Fibroblast of peridontal ligament (primary cell): ENCODE measurements around the gene SKA2.
"Not testable (repeated sequence)": the region's sequence is repeated elsewhere in the genome, so short reads cannot be mapped to it uniquely, and the experiment has no call there.

ENCODE experiments used
- DNase-seq: peaks from one replicate; pipeline ENCODE4 v3.0.0-alpha.2; 2010; ENCODE audit errors: extremely low read depth

The SKA2 gene

GRCh38 chr17:59151591-59151990 is 3.4 kb downstream of the SKA2 start:
- peak; percentile 43 for DNase-seq

- peak; percentile 54 for DNase-seq
These were observed 4.0 kb downstream of the SKA2 start for GRCh38 chr17:59151006-59151405.

GRCh38 chr17:59149841-59150511 is 5.0 kb downstream of the SKA2 start:
- DNase-seq = no peak

- DNase-seq = peak; percentile 54
These were observed 5.9 kb downstream of the SKA2 start for GRCh38 chr17:59149051-59149450.

GRCh38 chr17:59145571-59146096 is 9.4 kb downstream of the SKA2 start:
- no peak for DNase-seq

- DNase-seq = no peak
These were observed 13.1 kb downstream of the SKA2 start for GRCh38 chr17:59141860-59142259.

GRCh38 chr17:59139939-59140338 is 15.0 kb downstream of the SKA2 start:
- no peak for DNase-seq

- DNase-seq = not testable (repeated sequence)
These were observed 16.6 kb downstream of the SKA2 start for GRCh38 chr17:59138339-59138738.

- no peak for DNase-seq
These were observed 23.9 kb downstream of the SKA2 start for GRCh38 chr17:59131131-59131530.

GRCh38 chr17:59129814-59130213 is 25.2 kb downstream of the SKA2 start:
- DNase-seq = no peak

GRCh38 chr17:59126809-59127417 is 28.1 kb downstream of the SKA2 start:
- DNase-seq = no peak

- DNase-seq = no peak
These were observed 30.3 kb downstream of the SKA2 start for GRCh38 chr17:59124665-59125064.

- no peak for DNase-seq
These were observed 33.0 kb downstream of the SKA2 start for GRCh38 chr17:59121901-59122480.

- DNase-seq = no peak
These were observed 39.5 kb downstream of the SKA2 start for GRCh38 chr17:59115474-59115873.

GRCh38 chr17:59111539-59111938 is 43.4 kb downstream of the SKA2 start:
- no peak for DNase-seq

- DNase-seq = no peak
These were observed 44.0 kb downstream of the SKA2 start for GRCh38 chr17:59110973-59111372.

GRCh38 chr17:59108400-59109102 is 46.4 kb downstream of the SKA2 start:
- no peak for DNase-seq

GRCh38 chr17:59107306-59107670 is 47.7 kb downstream of the SKA2 start:
- DNase-seq = no peak

- peak; percentile 98 for DNase-seq
These were observed 48.3 kb downstream of the SKA2 start, which contains the start of gene TRIM37 for GRCh38 chr17:59106463-59107305. Gene TRIM37, minus strand, starts transcription at chr17:59106880. Its CDS starts 419 bp downstream, at chr17:59106461.

GRCh38 chr17:59105852-59106462 is 49.0 kb downstream of the SKA2 start:
- DNase-seq = peak; percentile 29

- no peak for DNase-seq
These were observed 53.8 kb downstream of the SKA2 start for GRCh38 chr17:59101178-59101577.
